GM21723 (cell line): Measurements from ENCODE around the gene RNF208.
"Not testable (repeated sequence)": the region's sequence is repeated elsewhere in the genome, so short reads cannot be mapped to it uniquely, and the experiment has no call there.

Experiments
- ATAC-seq: cut with Tn5 transposase; IDR thresholded peaks from one replicate; pipeline ENCODE4 v1.9.1; 2021; ENCODE audit warnings: mild to moderate bottlenecking, moderate library complexity; ENCODE audit not compliant: unreplicated experiment

RNF208 gene, protein sequence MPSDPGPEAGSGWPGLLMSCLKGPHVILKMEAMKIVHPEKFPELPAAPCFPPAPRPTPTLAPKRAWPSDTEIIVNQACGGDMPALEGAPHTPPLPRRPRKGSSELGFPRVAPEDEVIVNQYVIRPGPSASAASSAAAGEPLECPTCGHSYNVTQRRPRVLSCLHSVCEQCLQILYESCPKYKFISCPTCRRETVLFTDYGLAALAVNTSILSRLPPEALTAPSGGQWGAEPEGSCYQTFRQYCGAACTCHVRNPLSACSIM

DNA sequence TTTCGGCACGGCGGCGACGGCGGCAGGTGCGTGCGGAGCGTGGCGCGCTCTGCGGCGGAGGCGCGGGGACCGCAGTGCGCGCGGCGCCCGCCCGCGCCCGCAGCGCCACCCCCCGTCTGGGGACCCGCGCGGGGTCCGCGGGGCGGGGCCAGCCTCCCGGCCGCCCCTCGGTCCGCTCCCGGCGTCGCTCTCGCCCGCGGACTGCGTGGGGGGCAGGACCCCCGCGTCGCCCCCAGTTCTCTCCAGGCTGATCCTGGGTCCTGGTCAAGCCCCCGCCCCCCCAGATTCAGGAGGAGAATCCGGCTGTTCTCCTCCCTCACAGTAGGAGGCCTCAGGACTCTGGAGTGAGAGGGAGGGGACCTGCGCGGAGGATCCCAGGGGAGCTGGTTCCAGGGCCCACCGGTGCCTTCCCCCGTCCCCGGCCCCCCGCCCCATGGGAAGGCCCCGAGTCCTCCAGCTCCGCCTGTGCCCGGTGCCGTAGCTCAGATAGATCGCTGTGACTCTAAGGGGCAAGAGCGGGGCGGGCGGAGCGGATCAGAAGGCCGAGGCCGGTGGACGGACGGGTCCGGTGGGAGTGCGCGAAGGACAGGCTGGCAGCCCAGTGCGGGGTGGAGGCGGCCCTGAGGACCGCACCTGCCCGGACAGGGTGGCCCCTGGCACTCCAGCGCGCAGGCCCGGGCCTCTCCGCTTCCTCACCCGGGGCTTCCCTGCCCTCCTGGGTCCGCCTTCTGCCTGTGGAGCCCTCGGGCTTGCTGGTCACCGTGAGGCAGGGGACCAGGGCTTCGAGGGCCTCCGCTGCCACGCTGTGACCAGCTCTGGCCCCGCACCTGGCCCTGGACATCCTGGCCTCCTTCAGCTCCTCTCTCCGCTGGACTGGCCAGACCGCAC is at the start of gene RNF208:
Gene RNF208 (minus strand): TSS at position 51 of the 888 bp plus-strand sequence. CDS start 1,028 bp downstream, outside the sequence.
- ATAC-seq, result no peak

DNA sequence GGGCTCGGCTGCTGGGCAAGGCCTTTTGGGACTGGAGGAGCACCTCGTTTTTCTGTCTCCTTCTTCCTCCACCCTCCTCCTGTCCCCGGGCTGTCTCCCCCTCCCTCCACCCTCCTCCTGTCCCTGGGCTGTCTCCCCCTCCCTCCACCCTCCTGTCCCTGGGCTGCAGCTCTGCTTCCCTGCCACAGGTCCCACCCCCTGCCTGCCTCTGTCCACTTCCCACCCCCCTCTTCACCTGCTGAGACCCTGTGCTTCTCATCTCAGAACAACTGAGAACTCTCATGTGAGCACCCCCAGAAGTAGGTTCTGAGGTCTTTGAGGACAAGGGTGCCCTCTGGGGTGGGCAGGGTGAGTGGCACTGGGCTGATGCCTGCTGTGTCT is 49.6 kb upstream of the RNF208 start:
- ATAC-seq, result no peak

GRCh38 chr9:137270929-137271695 is 49.1 kb upstream of the RNF208 start:
- ATAC-seq, result no peak

DNA sequence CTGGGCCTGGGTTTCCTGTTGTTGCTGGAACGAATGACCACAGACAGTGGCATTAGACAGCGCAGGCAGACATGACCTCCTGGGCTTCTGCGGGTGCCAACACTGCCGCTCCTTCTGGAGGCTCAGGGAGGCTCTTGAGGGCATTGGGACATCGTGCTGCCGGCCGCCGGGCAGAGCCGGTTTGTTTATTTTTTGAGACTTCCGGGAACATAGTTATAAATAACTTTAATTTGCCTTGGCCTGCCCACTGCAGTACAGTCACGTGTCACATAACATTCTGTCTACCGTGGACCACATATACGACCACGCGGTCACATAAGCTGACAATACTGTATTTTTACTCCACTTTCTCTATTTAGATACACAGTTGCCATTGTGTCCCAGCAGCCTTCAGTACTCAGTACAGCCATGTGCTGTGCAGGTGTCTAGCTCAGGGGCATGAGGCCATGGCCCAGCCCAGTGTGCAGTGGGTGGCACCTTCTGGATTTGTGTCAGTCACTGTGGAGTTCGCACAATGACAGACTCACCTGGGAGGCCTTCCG is 47.3 kb upstream of the RNF208 start:
- no peak for ATAC-seq

- no peak for ATAC-seq
Measured at GRCh38 chr9:137268538-137269201, 46.6 kb upstream of the RNF208 start.

DNA sequence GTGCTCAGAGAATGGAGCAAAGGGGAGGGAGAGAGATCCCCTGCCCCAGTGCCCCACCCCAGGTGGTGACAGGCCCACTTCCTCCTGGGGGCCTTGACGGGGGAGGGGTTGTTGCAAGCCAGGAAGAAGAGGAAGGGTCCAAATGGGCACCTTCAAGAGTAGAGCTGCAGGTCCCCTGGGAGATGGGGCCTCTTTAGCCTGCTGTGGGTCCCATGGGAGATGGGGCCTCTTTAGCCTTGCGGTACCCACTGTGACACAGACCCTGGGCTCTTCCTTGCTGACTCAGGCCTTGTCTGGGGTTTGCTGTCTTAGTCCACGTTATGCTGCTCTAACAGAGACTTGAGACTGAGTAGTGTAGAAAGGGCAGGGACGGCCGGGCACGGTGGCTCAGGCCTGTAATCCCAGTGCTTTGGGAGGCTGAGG is 45.9 kb upstream of the RNF208 start:
- no peak for ATAC-seq

DNA sequence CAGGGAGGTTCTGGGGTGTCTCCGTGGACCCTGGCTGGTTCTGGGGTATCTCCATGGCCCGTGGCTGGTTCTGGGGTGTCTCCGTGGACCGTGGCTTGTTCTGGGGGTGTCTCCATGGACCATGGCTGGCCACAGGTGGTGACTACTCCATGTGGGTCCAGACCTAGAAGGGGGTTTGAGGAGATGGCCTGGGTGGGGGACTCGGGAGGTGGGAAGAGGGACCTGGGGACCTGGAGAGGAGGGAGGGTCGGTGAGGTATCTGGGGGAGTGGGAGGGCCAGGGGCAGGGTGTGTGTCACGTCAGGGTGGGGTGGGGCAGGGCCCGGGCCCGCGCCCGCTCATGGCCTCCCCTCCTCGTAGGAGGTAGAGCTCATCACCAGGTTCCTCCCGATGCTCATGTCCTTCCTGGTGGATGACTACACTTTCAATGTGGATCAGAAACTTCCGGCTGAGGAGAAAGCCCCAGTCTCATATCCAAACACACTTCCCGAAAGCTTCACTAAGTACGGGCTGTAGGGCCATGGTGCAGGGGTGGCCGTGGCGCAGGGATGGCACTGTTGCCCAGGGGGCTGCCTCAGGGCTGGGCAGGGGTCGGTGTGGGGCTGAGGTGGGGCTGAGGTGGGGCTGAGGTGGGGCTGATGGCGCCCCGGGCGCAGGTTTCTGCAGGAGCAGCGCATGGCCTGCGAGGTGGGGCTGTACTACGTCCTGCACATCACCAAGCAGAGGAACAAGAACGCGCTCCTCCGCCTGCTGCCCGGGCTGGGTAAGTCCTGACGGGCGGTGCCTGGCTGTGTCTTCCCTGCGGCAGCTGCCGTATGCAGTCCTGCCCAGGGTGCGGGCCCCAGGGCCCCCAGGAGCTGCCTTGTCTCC is 44.8 kb upstream of the RNF208 start:
- ATAC-seq, result no peak

DNA sequence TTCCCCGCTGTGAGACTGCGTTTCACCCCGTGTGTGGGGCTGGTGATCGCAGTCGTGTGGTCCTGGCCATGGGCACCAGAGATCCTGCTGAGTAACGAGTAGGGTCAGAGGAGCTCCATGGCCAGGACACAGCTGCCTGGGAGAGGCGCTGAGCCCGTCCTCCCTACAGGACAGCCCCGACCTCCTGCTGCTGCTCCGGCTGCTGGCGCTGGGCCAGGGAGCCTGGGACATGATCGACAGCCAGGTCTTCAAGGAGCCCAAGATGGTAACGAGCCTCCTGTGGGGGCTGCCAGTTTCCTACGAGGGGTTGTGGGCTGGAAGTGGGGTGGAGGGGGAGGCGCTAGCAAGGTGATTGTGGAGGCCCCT is 44.1 kb upstream of the RNF208 start:
- ATAC-seq, result no peak

GRCh38 chr9:137265496-137266161 is 43.6 kb upstream of the RNF208 start:
- no peak for ATAC-seq

GRCh38 chr9:137264067-137264466 is 42.0 kb upstream of the RNF208 start:
- no peak for ATAC-seq

DNA sequence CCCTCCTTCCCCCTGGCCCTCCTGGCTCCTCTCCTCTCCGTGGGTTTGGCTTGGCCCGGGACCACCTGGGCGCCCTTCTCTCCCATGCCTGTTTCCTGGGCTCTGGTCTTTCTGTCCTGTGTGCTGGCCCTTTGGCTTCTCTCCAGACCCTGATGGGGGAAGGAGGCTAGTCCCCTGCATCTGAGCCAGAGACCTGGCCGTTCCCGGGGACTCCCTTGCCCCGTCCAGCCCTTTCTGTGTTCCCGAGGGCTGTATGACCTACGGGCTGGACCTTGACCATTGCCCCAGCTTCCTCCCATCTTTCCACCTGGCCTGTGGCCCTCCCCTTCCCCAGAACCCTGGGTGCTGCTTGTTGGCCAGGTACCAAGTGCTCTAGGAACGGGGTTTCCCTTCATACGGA is 41.5 kb upstream of the RNF208 start:
- no peak for ATAC-seq

DNA sequence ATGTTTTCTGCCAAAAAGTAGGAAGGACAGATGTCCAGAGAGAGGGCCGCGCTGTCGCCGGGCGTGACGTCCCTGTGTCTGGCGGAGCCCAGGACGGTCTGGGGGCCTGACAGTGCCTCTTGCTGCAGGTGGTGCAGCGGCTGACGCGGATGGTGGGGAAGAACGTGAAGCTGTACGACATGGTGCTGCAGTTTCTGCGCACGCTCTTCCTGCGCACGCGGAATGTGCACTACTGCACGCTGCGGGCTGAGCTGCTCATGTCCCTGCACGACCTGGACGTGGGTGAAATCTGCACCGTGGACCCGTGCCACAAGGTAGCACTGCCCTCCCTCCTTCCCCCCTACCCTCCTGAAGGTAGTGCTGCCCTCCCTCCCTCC is 40.9 kb upstream of the RNF208 start:
- ATAC-seq, result no peak

GRCh38 chr9:137262173-137262908 is 40.3 kb upstream of the RNF208 start:
- ATAC-seq, result not testable (repeated sequence)

DNA sequence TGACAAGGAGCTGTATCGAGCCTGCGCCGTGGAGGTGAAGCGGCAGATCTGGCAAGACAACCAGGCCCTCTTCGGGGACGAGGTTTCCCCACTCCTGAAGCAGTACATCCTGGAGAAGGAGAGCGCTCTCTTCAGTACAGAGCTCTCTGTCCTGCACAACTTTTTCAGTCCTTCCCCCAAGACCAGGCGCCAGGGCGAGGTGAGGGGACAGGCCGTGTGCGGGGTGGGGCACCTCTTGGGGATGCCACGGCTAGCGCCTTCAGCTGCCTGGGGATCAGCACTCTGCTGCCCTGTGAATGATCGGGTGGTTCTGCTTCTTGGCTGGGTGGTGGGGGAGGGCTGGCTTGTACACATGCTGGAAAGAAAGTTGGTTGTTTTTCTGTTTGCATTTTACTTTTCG is 34.8 kb upstream of the RNF208 start:
- ATAC-seq, result no peak

- no peak for ATAC-seq
Measured at GRCh38 chr9:137256362-137256761, 34.3 kb upstream of the RNF208 start.

DNA sequence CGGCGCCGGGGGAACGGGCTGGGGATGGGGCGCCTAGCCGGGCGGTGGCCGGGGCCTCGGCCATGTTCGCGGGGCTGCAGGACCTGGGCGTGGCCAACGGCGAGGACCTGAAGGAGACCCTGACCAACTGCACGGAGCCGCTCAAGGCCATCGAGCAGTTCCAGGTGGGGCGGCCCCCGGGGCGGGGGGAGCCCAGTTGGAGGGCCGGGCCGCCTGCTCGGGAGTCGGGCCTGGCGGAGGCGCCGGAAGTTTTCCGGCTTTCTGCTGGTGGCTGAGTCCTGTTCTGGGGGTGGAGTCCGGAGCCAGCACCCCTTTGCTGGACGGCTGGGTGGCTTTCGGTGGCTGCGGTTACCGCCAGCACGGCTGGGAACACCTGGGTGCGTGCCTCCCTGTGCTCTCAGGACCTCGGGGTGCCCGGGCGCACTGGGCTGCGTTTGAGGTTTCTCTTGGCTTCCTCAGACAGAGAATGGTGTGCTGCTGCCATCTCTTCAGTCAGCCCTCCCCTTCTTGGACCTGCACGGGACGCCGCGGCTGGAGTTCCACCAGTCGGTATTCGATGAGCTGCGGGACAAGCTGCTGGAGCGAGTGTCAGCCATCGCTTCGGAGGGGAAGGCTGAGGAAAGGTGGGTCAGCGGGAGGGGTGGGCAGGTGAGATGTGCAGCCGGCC is 33.5 kb upstream of the RNF208 start:
- peak; percentile 27 for ATAC-seq

DNA sequence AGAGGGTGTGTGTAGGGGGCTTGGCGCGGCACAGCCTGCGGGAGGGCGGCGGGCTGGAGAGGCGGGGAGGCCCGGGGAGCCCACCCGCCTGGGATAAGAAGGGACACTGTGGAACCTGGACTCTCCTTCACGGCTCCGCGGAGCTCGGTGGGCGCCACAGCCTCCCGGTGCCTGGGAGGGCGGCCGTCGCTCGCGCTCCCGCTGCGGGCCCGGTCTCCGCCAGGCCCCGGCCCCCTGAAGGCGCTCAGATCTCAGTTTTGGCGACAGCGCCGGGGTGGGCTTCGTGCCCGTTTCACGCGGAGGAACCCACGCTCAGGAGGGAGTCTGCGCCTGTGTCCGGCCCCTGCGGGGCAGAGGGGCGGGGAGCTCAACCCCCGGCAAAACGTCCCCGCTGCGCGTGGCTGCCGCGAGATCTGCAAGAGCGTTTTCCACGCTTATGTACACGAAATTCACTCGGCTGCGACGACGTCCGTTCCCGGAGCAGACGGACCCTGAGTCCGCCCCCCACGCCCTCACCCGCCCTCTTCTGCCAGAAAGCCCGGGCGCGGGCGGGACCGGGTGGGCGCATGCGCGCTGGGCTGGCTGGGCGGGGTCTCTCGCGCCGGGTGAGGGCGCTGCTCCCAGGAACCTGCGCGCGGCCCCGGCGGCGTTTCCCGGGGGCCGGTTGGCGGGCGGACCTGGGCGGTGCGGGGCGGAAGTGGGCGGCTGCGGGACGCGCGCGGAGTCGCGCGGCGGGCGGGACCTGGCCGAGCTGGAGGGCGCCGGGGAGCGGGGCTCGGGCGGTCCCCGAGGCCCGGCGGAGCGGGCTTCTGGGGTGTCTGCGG is 32.8 kb upstream of the RNF208 start, which contains the start of gene NELFB:
Gene NELFB (plus strand): TSS at position 704 of the 824 bp plus-strand sequence.
- peak; percentile 62 for ATAC-seq
